Skin epidermis (tissue), 12 donors: ENCODE results near the gene TTBK2.
A peak's percentile ranks its signal among the peaks of the same experiment; 100 is the strongest.

Experiments used
- H3K27ac ChIP-seq, 21 experiments: fragments of 200-600 bp; sonication (generic) in 11 of 21; one replicate each; pipeline ENCODE4 v1.5.0; 2020; ENCODE audit warnings: mild to moderate bottlenecking in 3 of 21, inconsistent platforms in 2 of 21, moderate library complexity in 2 of 21
- H3K4me3 ChIP-seq, 7 experiments: fragments of 200-600 bp; sonication (generic) in 2 of 7; one replicate each; pipeline ENCODE4 v1.5.0; 2020; ENCODE audit warnings: inconsistent platforms in 2 of 7, mild to moderate bottlenecking in 2 of 7, moderate library complexity in 1 of 7

Gene TTBK2

GRCh38 chr15:42733027-42733426 is 187.6 kb downstream of the TTBK2 start:
- no peak overlapping the region for H3K4me3 ChIP-seq

GRCh38 chr15:42732095-42732827 is 188.3 kb downstream of the TTBK2 start:
- no peak overlapping the region for H3K4me3 ChIP-seq
- H3K27ac ChIP-seq = no peak overlapping the region

More at GRCh38 chr15:42733027-42733426, 187.6 kb downstream of the TTBK2 start:
- no peak overlapping the region for H3K27ac ChIP-seq

GRCh38 chr15:42731461-42731860 is 189.1 kb downstream of the TTBK2 start:
- no peak overlapping the region for H3K27ac ChIP-seq
- no peak overlapping the region for H3K4me3 ChIP-seq

- no peak overlapping the region for H3K27ac ChIP-seq
- no peak overlapping the region for H3K4me3 ChIP-seq
Measured at GRCh38 chr15:42730536-42730935, 190.0 kb downstream of the TTBK2 start.

GRCh38 chr15:42730135-42730534 is 190.4 kb downstream of the TTBK2 start:
- no peak overlapping the region for H3K4me3 ChIP-seq
- H3K27ac ChIP-seq = no peak overlapping the region

GRCh38 chr15:42729409-42729808 is 191.2 kb downstream of the TTBK2 start:
- Histone ChIP-seq H3K27ac (no peak overlapping the region), H3K4me3 (no peak overlapping the region)

GRCh38 chr15:42728972-42729371 is 191.6 kb downstream of the TTBK2 start:
- Histone ChIP-seq H3K27ac (no peak overlapping the region), H3K4me3 (no peak overlapping the region)

- Histone ChIP-seq H3K27ac (no peak overlapping the region), H3K4me3 (no peak overlapping the region)
Measured at GRCh38 chr15:42728560-42728959, 192.0 kb downstream of the TTBK2 start.

GRCh38 chr15:42727750-42728381 is 192.7 kb downstream of the TTBK2 start:
- Histone ChIP-seq H3K27ac (no peak overlapping the region), H3K4me3 (no peak overlapping the region)

GRCh38 chr15:42726114-42726513 is 194.5 kb downstream of the TTBK2 start:
- Histone ChIP-seq H3K4me3 (no peak overlapping the region), H3K27ac (no peak overlapping the region)

GRCh38 chr15:42725331-42725903 is 195.2 kb downstream of the TTBK2 start:
- no peak overlapping the region for H3K27ac ChIP-seq
- H3K4me3 ChIP-seq = no peak overlapping the region

GRCh38 chr15:42724276-42724675 is 196.3 kb downstream of the TTBK2 start:
- H3K27ac ChIP-seq = no peak overlapping the region
- no peak overlapping the region for H3K4me3 ChIP-seq

- Histone ChIP-seq H3K4me3 (no peak overlapping the region), H3K27ac (no peak overlapping the region)
Measured at GRCh38 chr15:42723068-42723467, 197.5 kb downstream of the TTBK2 start.

- H3K27ac ChIP-seq = peak overlapping the region in 2 of 21 experiments; percentile 34 to 40
- H3K4me3 ChIP-seq = no peak overlapping the region
Measured at GRCh38 chr15:42721916-42722315, 198.7 kb downstream of the TTBK2 start.

- Histone ChIP-seq H3K4me3 (no peak overlapping the region), H3K27ac (peak overlapping the region in 1 of 21 experiments; percentile 40)
Measured at GRCh38 chr15:42721016-42721415, 199.6 kb downstream of the TTBK2 start.

GRCh38 chr15:42720071-42720470 is 200.5 kb downstream of the TTBK2 start:
- Histone ChIP-seq H3K27ac (no peak overlapping the region), H3K4me3 (no peak overlapping the region)

GRCh38 chr15:42719043-42719442 is 201.5 kb downstream of the TTBK2 start:
- H3K27ac ChIP-seq = no peak overlapping the region
- no peak overlapping the region for H3K4me3 ChIP-seq

- H3K4me3 ChIP-seq = no peak overlapping the region
- H3K27ac ChIP-seq = no peak overlapping the region
Measured at GRCh38 chr15:42716626-42717025, 204.0 kb downstream of the TTBK2 start.

GRCh38 chr15:42716125-42716524 is 204.5 kb downstream of the TTBK2 start:
- no peak overlapping the region for H3K27ac ChIP-seq
- H3K4me3 ChIP-seq = no peak overlapping the region

GRCh38 chr15:42712584-42712983 is 208.0 kb downstream of the TTBK2 start:
- no peak overlapping the region for H3K4me3 ChIP-seq
- H3K27ac ChIP-seq = no peak overlapping the region

GRCh38 chr15:42711746-42712145 is 208.8 kb downstream of the TTBK2 start:
- no peak overlapping the region for H3K4me3 ChIP-seq

More at GRCh38 chr15:42711746-42712145, 208.8 kb downstream of the TTBK2 start:
- no peak overlapping the region for H3K27ac ChIP-seq
